Neural cell (in vitro differentiated cells): ENCODE measurements around the gene HSPA4L.

Experiments used
- EZH2 ChIP-seq: fragments of 200-600, 300-800 bp; shearing (Covaris generic), sonication (generic); IDR thresholded peaks from 2 replicates; pipeline ENCODE4 v1.6.1; 2014; ENCODE audit warnings: antibody characterized with exemption, low read length, borderline replicate concordance, mild to moderate bottlenecking; ENCODE audit not compliant: insufficient read depth, poor library complexity, severe bottlenecking
- TF ChIP-seq, protein P1 (sequence below): fragments of 450-650 bp; IDR thresholded peaks from 2 replicates; pipeline ENCODE4 v1.5.1; 2014; ENCODE audit warnings: antibody characterized with exemption, mild to moderate bottlenecking, moderate library complexity; ENCODE audit not compliant: poor library complexity, severe bottlenecking

DNA sequence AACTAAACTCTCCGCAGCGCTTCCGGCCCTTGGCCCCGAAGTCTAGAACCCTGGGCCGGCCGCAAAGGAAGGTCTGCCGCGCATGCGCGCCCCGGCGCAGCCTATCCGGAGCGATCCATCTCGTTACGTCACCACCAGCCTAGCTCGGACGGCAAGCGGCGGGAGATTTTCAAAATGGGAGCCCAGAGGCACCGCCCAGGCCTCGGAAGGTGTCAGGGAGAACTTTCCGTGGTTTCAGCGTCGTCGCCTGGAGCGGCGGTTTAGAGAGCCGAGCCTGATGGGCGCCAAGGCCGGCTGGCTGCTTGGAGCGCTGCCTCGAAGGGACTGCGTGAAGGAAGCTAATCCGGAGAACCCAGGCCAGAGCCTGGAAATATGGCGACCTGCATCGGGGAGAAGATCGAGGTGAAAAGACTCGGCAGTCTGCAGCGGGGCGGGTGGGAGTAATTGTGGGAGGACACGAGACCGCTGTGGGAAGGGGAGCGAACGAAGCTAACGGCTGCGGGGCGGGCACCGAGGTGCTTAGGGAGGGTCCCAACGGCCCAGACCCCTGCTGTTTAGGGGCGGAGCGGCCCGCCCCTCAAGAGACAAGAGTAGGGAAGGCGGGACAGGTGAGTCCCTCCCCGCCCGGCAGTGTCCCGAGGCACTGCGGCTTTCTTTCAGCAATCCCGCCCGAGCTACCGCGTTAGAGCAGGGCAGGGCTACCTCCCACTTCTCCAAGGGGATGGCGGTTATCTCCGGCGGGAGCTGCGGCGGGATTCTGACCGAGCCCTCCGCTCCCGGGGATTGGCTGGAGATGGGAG lies 98.8 kb downstream of the HSPA4L start, which contains the start of gene PLK4:
- TF ChIP-seq, protein P1, sequence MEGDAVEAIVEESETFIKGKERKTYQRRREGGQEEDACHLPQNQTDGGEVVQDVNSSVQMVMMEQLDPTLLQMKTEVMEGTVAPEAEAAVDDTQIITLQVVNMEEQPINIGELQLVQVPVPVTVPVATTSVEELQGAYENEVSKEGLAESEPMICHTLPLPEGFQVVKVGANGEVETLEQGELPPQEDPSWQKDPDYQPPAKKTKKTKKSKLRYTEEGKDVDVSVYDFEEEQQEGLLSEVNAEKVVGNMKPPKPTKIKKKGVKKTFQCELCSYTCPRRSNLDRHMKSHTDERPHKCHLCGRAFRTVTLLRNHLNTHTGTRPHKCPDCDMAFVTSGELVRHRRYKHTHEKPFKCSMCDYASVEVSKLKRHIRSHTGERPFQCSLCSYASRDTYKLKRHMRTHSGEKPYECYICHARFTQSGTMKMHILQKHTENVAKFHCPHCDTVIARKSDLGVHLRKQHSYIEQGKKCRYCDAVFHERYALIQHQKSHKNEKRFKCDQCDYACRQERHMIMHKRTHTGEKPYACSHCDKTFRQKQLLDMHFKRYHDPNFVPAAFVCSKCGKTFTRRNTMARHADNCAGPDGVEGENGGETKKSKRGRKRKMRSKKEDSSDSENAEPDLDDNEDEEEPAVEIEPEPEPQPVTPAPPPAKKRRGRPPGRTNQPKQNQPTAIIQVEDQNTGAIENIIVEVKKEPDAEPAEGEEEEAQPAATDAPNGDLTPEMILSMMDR: no peak
- TF ChIP-seq EZH2: no peak
